Measurements from ENCODE around the gene SEZ6L. TPM values are rescaled to one million over a fixed set of nuclear protein-coding genes. Genes with fewer than 3 reads are reported as not detected.

Gene SEZ6L
- polyA plus RNA-seq, 1 donor (not counting 4 experiments of a cell fraction or from before 2014, with no cell fraction given) = not detected

- no peak for TF ChIP-seq EZH2 (IDR thresholded peaks at IDR 0.05; ENCODE audit: low read length)
- TF ChIP-seq, protein P1, sequence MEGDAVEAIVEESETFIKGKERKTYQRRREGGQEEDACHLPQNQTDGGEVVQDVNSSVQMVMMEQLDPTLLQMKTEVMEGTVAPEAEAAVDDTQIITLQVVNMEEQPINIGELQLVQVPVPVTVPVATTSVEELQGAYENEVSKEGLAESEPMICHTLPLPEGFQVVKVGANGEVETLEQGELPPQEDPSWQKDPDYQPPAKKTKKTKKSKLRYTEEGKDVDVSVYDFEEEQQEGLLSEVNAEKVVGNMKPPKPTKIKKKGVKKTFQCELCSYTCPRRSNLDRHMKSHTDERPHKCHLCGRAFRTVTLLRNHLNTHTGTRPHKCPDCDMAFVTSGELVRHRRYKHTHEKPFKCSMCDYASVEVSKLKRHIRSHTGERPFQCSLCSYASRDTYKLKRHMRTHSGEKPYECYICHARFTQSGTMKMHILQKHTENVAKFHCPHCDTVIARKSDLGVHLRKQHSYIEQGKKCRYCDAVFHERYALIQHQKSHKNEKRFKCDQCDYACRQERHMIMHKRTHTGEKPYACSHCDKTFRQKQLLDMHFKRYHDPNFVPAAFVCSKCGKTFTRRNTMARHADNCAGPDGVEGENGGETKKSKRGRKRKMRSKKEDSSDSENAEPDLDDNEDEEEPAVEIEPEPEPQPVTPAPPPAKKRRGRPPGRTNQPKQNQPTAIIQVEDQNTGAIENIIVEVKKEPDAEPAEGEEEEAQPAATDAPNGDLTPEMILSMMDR (optimal IDR thresholded peaks at IDR 0.05 in 1 of 3, IDR thresholded peaks at IDR 0.05 in 1 of 3, conservative IDR thresholded peaks at IDR 0.05 in 1 of 3; ENCODE audit: extremely low read depth in 1 of 3, insufficient read depth in 2 of 3, low read length in 3 of 3) = no peak
- no peak overlapping the region for H3K4me2 ChIP-seq (ENCODE audit: control insufficient read depth, extremely low read depth, insufficient read depth, low read depth, low read length)
- no peaks in the 10 kb centered on the region for H3K4me1 ChIP-seq (ENCODE audit: control insufficient read depth, extremely low read depth, insufficient read depth, low read length)
- no peaks in the 10 kb centered on the region for H3K9me1 ChIP-seq (ENCODE audit: control insufficient read depth, extremely low read depth, insufficient read depth, low read length)
- dilution Hi-C loops (cut with MboI; ENCODE audit: extremely low pct_ligation_motif_present, low sequenced_read_pairs) = no loop called here
- H3K27ac ChIP-seq (ENCODE audit: control insufficient read depth, insufficient read depth, low read length) = no peak overlapping the region
- H3K27me3 ChIP-seq (ENCODE audit: control insufficient read depth, extremely low read depth, insufficient read depth, low read length) = no peaks in the 10 kb centered on the region
- FAIRE-seq (no peak), DNase-seq (ENCODE audit: low read depth, low spot score) (no peak)
- no peaks in the 10 kb centered on the region for H4K20me1 ChIP-seq (ENCODE audit: control insufficient read depth, extremely low read depth, insufficient read depth, low read length)
- no peaks in the 10 kb centered on the region for H3K9me3 ChIP-seq (ENCODE audit: control insufficient read depth, low read depth, low read length)
- no peaks in the 10 kb centered on the region for H3K36me3 ChIP-seq (ENCODE audit: control insufficient read depth in 2 of 2, extremely low read depth in 1 of 2, insufficient read depth in 2 of 2, low read length in 2 of 2)
- H3K9ac ChIP-seq (ENCODE audit: control insufficient read depth, extremely low read depth, insufficient read depth, low read length) = no peak overlapping the region
- H3K4me3 ChIP-seq (ENCODE audit: control insufficient read depth in 2 of 3, extremely low read depth in 1 of 3, insufficient read depth in 2 of 3, low read depth in 1 of 3, low read length in 3 of 3) = no peak overlapping the region
- H3K79me2 ChIP-seq (ENCODE audit: control insufficient read depth, insufficient read depth, low read length) = no peaks in the 10 kb centered on the region
- H2AFZ ChIP-seq (ENCODE audit: control insufficient read depth, low read length) = no peak overlapping the region
These were observed 25.4 kb upstream of the SEZ6L start for GRCh38 chr22:26143806-26144325.

- Histone ChIP-seq H3K9ac (ENCODE audit: control insufficient read depth, extremely low read depth, insufficient read depth, low read length) (no peak overlapping the region), H4K20me1 (ENCODE audit: control insufficient read depth, extremely low read depth, insufficient read depth, low read length) (no peaks in the 10 kb centered on the region), H3K36me3 (ENCODE audit: control insufficient read depth in 2 of 2, extremely low read depth in 1 of 2, insufficient read depth in 2 of 2, low read length in 2 of 2) (no peaks in the 10 kb centered on the region), H3K9me3 (ENCODE audit: control insufficient read depth, low read depth, low read length) (no peaks in the 10 kb centered on the region), H3K4me3 (ENCODE audit: control insufficient read depth in 2 of 3, extremely low read depth in 1 of 3, insufficient read depth in 2 of 3, low read depth in 1 of 3, low read length in 3 of 3) (no peak overlapping the region), H3K27me3 (ENCODE audit: control insufficient read depth, extremely low read depth, insufficient read depth, low read length) (no peaks in the 10 kb centered on the region), H3K79me2 (ENCODE audit: control insufficient read depth, insufficient read depth, low read length) (no peaks in the 10 kb centered on the region), H3K9me1 (ENCODE audit: control insufficient read depth, extremely low read depth, insufficient read depth, low read length) (no peaks in the 10 kb centered on the region), H2AFZ (ENCODE audit: control insufficient read depth, low read length) (no peak overlapping the region), H3K4me2 (ENCODE audit: control insufficient read depth, extremely low read depth, insufficient read depth, low read depth, low read length) (no peak overlapping the region), H3K4me1 (ENCODE audit: control insufficient read depth, extremely low read depth, insufficient read depth, low read length) (no peaks in the 10 kb centered on the region), H3K27ac (ENCODE audit: control insufficient read depth, insufficient read depth, low read length) (no peak overlapping the region)
- dilution Hi-C loops (cut with MboI; ENCODE audit: extremely low pct_ligation_motif_present, low sequenced_read_pairs) = no loop called here
- DNase-seq (ENCODE audit: low read depth, low spot score) (no peak), FAIRE-seq (no peak)
- TF ChIP-seq, protein P1 (optimal IDR thresholded peaks at IDR 0.05 in 1 of 3, IDR thresholded peaks at IDR 0.05 in 1 of 3, conservative IDR thresholded peaks at IDR 0.05 in 1 of 3; ENCODE audit: extremely low read depth in 1 of 3, insufficient read depth in 2 of 3, low read length in 3 of 3) = no peak
- no peak for TF ChIP-seq EZH2 (IDR thresholded peaks at IDR 0.05; ENCODE audit: low read length)
These were observed 9.4 kb upstream of the SEZ6L start for GRCh38 chr22:26159886-26160285.
